NCI-H187 (cell line): ENCODE measurements around the gene HRNR.

Experiments
- DNase-seq, 2 experiments: peaks; one replicate each; lab custom pipeline; 2025; lab: John Stamatoyannopoulos, UW

HRNR gene

DNA sequence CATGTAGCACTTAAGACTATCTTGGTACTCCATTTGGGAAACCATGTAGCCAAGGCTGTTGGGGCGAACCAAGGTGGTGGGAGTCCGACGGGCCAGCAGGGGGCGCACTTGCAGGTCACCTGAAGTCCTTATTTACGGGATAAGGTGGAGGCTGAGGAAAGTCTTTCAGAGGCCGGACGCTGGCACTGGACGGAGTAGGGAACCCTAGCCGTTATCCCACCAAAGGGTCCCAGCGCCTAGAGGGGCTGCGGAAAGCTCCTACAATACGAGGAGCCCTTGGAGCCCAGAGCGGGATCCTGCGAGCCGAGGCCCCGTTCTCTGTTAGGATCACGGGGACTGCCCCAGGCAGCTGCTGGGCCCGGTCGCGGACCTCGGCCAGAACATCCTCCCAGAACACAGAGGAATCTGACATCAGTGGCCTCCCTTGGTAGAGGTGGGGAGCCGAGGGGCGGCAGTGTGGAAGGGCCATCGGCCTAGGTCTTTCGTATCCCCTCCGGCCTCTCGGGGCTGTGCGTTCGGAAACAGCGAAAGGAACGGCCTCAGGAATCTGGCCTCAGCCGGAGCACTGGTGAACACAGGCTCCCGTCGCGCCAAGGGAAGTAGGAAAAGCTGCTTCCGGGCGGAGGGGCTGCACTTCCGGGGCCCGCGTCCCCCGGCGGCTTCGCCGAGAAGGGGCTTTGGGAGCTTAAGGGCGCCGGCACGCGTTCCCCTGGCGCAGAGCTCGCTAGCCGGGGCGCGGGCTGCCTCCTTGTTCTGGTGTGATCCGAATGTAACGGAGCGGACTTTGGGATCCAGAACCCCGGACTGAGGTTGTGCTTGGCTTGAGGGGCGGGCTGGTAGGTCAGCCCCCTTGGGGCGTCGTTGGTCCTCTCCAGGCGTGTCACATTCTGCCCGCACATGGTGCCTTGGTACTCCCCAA, 35.1 kb downstream of the HRNR start:
- peak in 1 of 2 experiments; percentile 16 for DNase-seq

DNA sequence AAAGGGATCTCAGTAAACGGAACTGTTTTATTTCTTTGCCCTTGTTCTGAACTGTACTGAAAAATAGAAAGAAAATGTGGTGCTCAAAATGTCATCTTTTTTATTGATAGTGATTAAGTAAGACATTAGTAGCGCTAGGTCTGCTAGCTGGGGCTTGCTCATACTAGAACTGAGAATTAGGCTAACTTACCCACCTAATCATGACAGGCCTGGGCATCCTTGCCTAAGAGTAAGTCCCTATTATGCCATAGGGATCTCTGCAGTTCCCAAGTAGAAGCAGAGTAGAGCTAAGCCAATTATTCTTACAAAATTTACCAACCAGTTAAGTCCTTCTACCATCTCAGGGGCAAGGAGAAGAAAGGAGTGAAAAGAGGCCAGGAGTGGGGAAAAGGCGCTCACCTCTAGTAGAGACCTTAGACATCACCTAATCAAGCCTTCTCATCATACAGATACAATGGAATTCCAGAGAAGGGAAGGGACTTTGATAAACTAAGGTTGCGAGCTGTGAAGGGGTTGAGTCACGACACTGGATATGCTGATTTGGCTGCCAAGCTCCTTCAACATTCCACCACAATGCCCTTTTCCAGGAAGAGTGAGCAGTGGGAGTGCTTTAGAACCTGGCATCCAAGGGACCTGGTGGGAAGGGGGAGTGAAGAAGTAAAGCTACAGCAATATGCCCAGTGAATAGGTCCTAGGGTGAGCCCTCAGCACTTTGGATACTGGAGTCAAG, 37.3 kb downstream of the HRNR start:
- no peak for DNase-seq

DNA sequence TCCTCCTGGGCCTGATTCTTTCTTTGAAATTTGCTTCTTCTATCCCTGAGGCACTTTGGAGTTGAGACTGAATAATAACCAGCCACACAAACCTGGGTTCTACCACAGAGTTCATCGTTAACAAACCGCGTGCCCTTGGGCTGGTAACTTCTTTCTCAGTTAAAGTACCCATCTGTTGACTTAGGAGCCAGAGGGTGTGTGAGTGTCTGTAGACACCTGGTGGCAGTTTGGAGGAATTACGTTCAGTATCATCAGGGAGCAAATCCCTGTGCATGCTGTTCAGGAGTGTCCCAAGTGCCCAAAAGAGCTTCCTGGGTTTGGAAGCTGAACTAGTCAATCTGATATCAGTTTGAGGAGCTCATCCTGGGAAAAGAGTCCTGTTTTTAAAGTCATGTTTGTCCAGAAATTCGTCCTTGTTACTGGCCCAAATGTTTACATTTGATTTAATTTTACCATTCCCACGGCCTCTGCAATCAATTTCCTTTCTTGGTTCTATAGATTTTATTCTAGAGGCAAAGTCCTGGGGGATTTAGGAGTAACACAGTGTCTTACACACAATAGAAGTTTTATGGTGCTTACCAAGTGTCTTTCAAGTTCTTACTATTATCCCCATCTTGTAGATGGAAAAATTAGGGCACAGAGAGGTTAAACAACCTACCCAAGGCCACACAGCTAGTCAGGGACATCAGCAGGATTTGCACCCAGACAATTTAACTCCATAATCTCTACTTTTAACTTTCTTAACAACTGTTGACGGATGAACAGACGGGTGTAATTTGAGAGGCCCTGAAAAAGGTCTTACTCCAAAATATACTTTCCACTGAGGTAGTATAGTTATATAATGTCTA, 38.2 kb downstream of the HRNR start:
- DNase-seq, result peak in 1 of 2 experiments; percentile 25

DNA sequence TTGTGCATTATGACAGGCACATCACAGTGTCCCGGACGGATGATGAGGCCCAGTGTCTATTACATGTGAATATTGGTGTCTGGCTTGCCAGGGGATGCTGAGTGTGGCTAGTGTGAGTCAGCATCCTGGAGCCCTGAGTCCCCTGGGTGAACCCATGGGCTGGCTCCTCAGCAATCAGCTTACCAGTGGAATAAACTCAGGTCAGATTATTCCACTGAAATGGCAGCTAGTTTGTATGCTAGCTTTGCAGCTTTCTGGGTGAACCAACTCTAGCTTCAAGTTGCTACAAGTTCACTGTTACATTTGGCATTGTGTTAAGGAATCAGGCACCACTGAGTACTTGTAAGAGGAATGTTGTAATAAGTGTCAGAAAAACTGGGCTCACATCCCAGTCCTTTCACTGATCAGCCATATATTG, 41.0 kb downstream of the HRNR start:
- no peak for DNase-seq

DNA sequence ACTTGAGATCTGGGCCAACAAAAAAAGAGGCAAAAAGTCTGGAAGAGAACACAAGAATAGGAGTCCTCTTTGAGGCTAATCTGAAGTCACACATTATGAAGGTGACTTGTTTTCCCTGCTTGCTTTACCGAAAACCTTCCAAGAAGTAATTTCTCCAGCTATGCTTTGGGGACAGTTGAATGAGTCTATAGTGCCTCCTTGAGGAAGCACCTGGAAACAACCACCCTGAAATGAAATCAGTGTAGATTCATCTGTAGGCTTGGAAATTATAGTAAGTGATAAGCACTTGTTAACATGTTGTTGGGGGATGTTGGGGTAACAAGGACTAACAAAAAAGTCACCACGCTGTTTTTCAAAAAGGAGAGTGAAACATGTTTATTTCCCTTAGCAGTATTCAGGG, 41.6 kb downstream of the HRNR start:
- no peak for DNase-seq

DNA sequence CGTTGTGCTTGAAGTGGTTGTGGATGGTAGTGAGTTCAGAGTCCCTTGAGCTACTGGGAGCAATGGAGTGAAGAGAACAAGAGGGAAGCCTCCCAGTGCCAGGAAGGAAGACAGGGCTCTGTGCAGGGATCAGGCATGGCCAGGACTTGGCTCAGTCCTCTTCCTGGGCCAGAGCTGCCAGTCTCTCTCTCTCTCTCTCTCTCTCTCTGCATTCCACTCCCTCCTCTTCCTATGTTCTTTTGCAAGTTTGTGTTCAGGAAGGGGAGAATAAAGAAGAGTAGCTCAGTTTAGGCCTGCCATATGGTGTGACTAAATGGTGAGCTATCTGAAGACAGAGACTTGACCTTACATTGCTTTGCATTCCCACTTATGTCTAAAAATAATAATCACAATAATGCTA, 44.4 kb downstream of the HRNR start:
- no peak for DNase-seq

DNA sequence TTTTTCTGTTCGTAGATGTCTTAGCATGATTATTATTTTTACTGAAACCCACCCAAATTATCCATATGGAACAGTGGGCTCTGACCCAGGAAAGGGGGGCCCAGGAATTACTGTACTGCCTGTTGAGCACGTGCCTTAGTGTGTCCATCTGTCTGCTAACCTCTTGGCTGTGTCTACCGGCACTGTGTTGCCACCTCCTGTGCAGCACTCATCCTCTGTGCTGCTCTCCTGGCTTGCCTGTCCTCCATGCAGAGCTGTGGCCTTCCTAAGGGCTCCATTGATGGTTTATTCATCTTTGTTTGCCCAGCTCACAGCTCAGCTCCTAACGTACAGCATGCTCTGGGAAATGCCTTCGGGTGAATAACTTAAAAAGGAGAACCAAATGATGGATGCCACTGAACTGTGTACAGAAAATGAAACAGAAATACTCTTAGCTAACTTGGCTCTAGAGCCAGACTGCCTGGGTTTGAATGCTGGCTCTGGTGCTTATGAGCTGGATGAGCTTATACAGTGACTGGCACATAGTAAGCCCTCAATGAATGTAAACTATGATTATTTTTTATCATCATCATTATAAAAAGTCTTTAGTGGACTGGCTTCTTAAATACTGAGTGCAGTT, 53.6 kb downstream of the HRNR start:
- DNase-seq, result no peak

DNA sequence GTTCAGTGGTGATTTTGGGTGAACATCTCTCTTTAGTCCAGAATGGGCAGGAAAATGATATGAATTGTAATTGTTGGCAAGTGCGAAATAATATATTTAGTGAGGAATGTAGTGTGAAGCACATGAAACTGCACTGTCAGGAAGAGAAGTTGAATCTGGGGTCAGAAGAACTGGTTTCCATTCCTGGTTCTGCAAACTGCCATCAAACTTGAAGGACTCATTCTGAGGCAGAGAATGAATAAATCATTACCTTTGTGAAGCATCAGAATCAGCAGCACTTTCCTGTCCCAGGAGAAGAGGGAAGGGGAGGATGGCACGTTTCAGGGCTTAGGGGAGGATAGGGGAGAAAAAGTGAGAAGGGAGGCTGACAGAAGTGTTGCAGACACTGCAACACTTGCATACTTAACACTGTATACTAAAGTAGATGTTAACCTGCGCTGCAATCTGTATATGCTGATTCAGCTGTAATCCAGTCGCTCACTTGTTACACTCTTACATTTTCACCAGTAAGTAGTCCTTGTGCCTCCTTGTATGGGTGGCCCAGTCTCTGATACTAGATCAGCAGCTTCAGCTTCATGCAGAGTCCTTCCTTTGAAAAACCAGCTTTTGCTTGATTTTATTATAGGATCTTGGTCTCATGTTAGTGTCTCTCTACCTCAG, 54.5 kb downstream of the HRNR start:
- no peak for DNase-seq

DNA sequence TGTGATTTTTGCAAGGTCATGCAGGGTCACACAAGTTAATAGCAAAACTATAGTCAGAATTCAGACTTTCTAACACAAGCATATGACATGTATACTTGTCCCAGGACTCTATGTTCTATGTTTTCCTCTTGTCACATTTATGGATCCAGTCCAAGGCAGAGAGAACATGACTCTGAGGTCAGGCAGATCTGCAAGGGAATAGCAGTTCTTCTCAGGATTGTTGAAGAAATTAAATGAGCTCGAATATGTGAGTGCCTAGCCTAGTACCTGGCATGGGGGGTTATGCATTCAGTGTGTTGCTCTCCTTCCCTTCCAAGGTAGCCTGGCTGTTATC, 55.5 kb downstream of the HRNR start:
- no peak for DNase-seq

DNA sequence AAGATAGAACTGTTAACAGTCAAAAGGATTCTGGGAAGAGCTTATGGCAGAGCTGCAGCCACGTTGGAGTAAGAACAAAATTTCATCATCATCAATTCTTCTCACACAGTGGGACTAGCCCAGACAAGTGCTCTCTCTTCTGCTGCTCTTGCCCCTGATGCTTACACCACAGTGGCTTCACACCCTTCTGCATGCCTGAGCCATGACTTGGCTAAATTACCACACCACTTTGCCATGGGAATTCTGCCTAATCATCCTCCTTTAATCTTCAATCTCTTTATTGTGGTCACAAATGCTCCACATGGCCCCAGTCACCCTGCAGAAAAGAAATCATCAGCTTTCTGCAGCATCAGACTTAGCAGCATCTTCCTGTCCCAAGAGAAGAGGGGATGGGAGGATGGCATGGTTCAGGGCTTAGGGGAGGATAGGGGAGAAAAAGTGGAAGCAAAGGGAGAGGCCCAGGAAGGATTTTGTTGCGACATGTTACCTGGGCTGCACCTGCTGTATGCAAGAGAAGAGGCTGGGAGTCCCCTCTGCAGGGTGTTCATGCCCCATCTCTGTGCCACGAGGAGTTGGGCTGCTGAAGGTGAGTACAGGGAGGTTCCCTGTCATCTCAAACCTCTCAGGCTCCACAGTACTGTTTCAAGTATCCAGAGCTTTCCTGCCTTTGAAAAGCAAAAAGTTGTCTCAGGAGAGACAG, 56.0 kb downstream of the HRNR start:
- DNase-seq, result no peak

DNA sequence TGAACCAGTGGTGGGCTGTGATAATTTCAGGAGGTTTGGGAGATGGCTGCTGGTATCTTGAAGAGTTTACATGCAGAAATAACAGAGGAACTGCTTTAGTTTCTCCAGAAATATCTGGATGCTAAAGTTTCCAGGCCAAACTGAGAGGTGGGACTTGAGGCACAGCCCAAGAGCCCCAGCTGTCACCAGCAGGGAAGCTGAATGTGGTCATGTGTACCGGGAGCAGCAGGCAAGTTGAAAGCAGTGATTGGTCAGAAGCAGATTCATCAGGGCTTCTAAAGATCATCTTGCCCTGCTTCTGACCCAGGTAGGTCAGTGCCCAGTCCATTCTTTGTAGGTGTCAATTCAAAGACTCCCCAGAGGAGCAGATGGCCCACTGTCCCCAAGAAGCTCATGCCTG, 57.0 kb downstream of the HRNR start:
- DNase-seq, result no peak

DNA sequence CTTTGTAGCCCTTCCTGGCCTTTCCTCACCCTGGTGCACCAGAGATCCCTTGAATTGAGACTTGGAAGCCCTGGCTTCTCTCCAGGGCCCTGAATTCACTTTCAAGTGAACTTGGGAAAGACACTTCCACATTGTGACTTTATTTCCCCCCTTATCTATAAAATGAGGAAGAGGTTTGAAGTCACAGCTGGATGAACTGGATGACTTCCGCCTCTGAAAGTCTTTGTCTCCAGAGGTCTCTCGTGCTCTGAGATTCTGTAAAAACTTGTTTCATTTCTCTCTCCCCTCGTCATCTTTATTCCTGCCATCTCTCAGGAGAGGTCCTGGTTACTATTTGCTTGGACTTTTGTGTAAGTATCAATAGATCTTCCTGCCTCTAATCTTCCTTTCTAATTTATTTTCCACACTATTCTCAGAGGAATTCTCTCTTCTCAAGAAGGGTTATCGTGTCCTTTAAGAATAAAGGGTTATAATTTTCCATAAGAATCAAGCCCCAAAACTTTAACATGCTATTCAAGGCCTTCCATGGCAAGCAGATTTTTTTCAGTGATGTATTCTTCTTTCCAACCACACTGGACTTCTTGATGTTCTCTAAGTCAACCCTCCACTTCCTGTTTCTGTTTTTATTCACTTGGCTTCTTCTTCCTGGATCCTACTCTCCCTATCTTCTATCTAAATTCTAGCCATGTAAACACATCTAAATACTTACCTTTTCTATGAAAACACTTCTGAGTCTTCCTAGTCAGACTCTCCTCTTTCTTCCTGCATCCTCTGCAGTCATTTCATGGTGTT, 58.5 kb downstream of the HRNR start:
- no peak for DNase-seq

DNA sequence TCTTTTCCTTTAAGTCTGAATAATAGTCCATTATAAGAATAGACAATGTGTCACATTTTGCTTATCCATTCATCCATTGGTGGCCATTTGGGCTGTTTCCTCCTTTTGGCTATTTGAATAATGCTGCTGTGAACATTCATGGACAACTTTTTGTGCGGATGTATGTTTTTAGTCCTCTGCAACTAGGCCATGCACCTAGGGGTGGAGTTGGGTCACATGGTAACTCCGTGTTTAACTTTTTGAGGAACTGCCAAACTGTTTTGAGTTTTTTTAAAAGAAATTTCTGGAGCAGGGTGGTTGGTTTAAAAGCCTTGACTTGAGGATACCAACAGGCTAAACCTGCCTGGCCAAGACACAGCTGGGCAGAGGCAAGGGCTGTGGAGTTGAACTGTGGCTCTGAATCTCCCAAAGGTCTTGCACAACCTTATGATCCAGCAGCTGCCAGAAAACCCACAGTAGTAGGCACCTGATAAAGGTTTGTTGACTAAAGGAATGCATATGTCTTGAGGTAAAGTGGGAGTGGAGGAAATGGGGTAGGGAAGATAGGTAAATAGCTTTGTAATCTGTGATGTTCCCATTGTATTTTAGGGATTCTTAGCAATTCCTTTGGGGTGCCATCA, 59.4 kb downstream of the HRNR start:
- DNase-seq, result no peak

DNA sequence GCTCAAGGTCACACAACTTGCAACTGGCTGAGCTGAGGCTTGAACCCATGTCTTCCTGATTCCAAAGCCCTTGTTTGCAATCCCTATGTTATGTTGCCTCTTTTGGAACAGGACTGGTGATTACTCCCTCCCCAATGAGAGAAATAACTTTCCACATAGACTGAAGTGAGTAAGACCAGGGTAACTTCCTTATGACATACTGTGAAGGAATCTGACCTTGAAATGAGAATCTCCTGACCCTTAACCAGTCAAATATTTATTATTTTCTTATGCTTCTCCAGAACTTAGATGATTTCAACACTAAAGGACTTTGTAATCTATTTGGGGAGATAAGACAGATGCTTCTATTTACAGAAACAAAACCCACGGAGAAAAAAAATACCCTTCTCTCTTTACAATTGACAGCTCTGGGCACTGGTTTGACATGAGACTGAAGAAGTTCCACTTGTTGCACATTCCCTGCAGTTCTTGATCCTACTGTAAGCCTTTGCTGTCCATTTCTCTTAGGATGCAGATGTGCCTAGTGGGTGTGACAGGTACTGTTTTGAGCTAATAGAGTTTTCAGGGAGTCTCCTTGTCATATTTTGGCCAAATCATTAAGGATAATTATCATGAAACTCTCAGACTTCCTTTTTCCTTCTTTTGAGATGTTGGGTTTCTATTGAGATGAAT, 61.1 kb downstream of the HRNR start:
- no peak for DNase-seq
